ENCODE measurements around the gene SCN4A. TPM values are rescaled to one million over a fixed set of nuclear protein-coding genes. Genes with fewer than 3 reads are reported as not detected.
"Not testable (repeated sequence)": the region's sequence is repeated elsewhere in the genome, so short reads cannot be mapped to it uniquely, and the experiment has no call there.

SCN4A gene
- polyA plus RNA-seq, 1 donor from 2014 or later, result not detected

- TF ChIP-seq EZH2 (IDR thresholded peaks at IDR 0.05; ENCODE audit: borderline replicate concordance, insufficient read depth, low read length, poor library complexity, severe bottlenecking) (no peak), CTCF (IDR thresholded peaks at IDR 0.05; ENCODE audit: poor library complexity, severe bottlenecking) (no peak), RAD21 (conservative IDR thresholded peaks at IDR 0.05) (no peak), POLR2AphosphoS5 (IDR thresholded peaks at IDR 0.05) (no peak), MXI1 (conservative IDR thresholded peaks at IDR 0.05; ENCODE audit: poor library complexity, severe bottlenecking) (no peak), SMC3 (conservative IDR thresholded peaks at IDR 0.05; ENCODE audit: poor library complexity) (no peak), EP300 (conservative IDR thresholded peaks at IDR 0.05; ENCODE audit: poor library complexity, severe bottlenecking) (no peak), TAF1 (IDR thresholded peaks at IDR 0.05; ENCODE audit: low read depth) (no peak), REST (IDR thresholded peaks at IDR 0.05; ENCODE audit: borderline replicate concordance) (no peak)
- no peaks in the 10 kb centered on the region for H3K27me3 ChIP-seq (ENCODE audit: insufficient read depth, low read depth, low read length)
- no peak overlapping the region for H2AFZ ChIP-seq (ENCODE audit: low read depth, low read length)
- H3K36me3 ChIP-seq (ENCODE audit: insufficient read depth, low read length), result no peaks in the 10 kb centered on the region
- no peaks in the 10 kb centered on the region for H3K79me2 ChIP-seq (replicated peaks; ENCODE audit: insufficient read depth, low read length)
- no peak overlapping the region for H3K4me2 ChIP-seq (ENCODE audit: low read length)
- no peaks in the 10 kb centered on the region for H3K9me3 ChIP-seq (ENCODE audit: low read length)
- H3K27ac ChIP-seq (ENCODE audit: low read length), result no peak overlapping the region
- no peaks in the 10 kb centered on the region for H4K20me1 ChIP-seq (ENCODE audit: insufficient read depth)
- no peaks in the 10 kb centered on the region for H3F3A ChIP-seq (ENCODE audit: insufficient read depth, low read length, poor library complexity, severe bottlenecking)
- no peak overlapping the region for H3K9ac ChIP-seq (ENCODE audit: low read length)
- H3K4me3 ChIP-seq (ENCODE audit: low read length), result no peak overlapping the region
- no peaks in the 10 kb centered on the region for H3K9me2 ChIP-seq (ENCODE audit: insufficient read depth, low read length)
Measured at GRCh38 chr17:63918305-63918704, 54.4 kb downstream of the SCN4A start.

GRCh38 chr17:63917646-63918045 lies 55.1 kb downstream of the SCN4A start:
- Histone ChIP-seq H3K9me2 (ENCODE audit: insufficient read depth, low read length) (no peaks in the 10 kb centered on the region), H3K4me3 (ENCODE audit: low read length) (no peak overlapping the region), H3K27me3 (ENCODE audit: insufficient read depth, low read depth, low read length) (no peaks in the 10 kb centered on the region), H3F3A (ENCODE audit: insufficient read depth, low read length, poor library complexity, severe bottlenecking) (no peaks in the 10 kb centered on the region), H3K4me2 (ENCODE audit: low read length) (no peak overlapping the region), H3K27ac (ENCODE audit: low read length) (no peak overlapping the region), H3K79me2 (replicated peaks; ENCODE audit: insufficient read depth, low read length) (no peaks in the 10 kb centered on the region), H3K36me3 (ENCODE audit: insufficient read depth, low read length) (no peaks in the 10 kb centered on the region), H2AFZ (ENCODE audit: low read depth, low read length) (no peak overlapping the region), H3K9ac (ENCODE audit: low read length) (no peak overlapping the region), H3K9me3 (ENCODE audit: low read length) (no peaks in the 10 kb centered on the region), H4K20me1 (ENCODE audit: insufficient read depth) (no peaks in the 10 kb centered on the region)
- TF ChIP-seq CTCF (IDR thresholded peaks at IDR 0.05; ENCODE audit: poor library complexity, severe bottlenecking) (no peak), SMC3 (conservative IDR thresholded peaks at IDR 0.05; ENCODE audit: poor library complexity) (no peak), MXI1 (conservative IDR thresholded peaks at IDR 0.05; ENCODE audit: poor library complexity, severe bottlenecking) (no peak)

- not testable (repeated sequence) for H3K9ac ChIP-seq (ENCODE audit: low read length); H3K79me2 ChIP-seq (replicated peaks; ENCODE audit: insufficient read depth, low read length); H3F3A ChIP-seq (ENCODE audit: insufficient read depth, low read length, poor library complexity, severe bottlenecking); H3K4me3 ChIP-seq (ENCODE audit: low read length); H2AFZ ChIP-seq (ENCODE audit: low read depth, low read length); H3K36me3 ChIP-seq (ENCODE audit: insufficient read depth, low read length); H4K20me1 ChIP-seq (ENCODE audit: insufficient read depth); H3K4me2 ChIP-seq (ENCODE audit: low read length); H3K27ac ChIP-seq (ENCODE audit: low read length); H3K27me3 ChIP-seq (ENCODE audit: insufficient read depth, low read depth, low read length); H3K9me3 ChIP-seq (ENCODE audit: low read length); H3K9me2 ChIP-seq (ENCODE audit: insufficient read depth, low read length)
Measured at GRCh38 chr17:63917206-63917605, 55.5 kb downstream of the SCN4A start.

Data from neural cell (in vitro differentiated cells).